K562 (cell line): ENCODE measurements around the gene CAMK2A.

Experiments used
- BHLHE40 ChIP-seq: IDR thresholded peaks from 2 replicates; pipeline ENCODE4 v1.6.1; 2011; ENCODE audit warnings: low read length, improper control_type of control experiment
- CBX1 ChIP-seq: sonication (generic); IDR thresholded peaks from 2 replicates; pipeline ENCODE4 v1.6.1; 2016; ENCODE audit warnings: antibody characterized with exemption, low read depth, mild to moderate bottlenecking
- EP300 ChIP-seq: IDR thresholded peaks from 2 replicates; pipeline ENCODE4 v1.6.1; 2012; ENCODE audit warnings: low read length, improper control_type of control experiment
- JUND ChIP-seq, 2 experiments: IDR thresholded peaks; 2 replicates in 1 of 2; 3 replicates in 1 of 2; pipeline ENCODE4 v1.6.1; 2011; ENCODE audit warnings: borderline replicate concordance in 2 of 2, low read depth in 2 of 2, low read length in 2 of 2, improper control_type of control experiment in 1 of 2, missing biosample characterization in 1 of 2, missing genetic modification characterization in 1 of 2, missing genetic modification reagents in 1 of 2
- SPI1 ChIP-seq: IDR thresholded peaks from 2 replicates; pipeline ENCODE4 v1.6.1; 2011; ENCODE audit warnings: low read depth, low read length, control low read depth, borderline replicate concordance
- USF1 ChIP-seq: sonication (generic); formaldehyde crosslinking; IDR thresholded peaks from 2 replicates; pipeline ENCODE4 v1.9.0; 2022; ENCODE audit warnings: mild to moderate bottlenecking, missing genetic modification reagents
- USF2 ChIP-seq: sonication (generic); formaldehyde crosslinking; IDR thresholded peaks from 2 replicates; pipeline ENCODE4 v1.5.0; 2020; ENCODE audit warnings: missing genetic modification reagents
- ZNF639 ChIP-seq, 2 experiments: fragments of 200-800 bp in 1 of 2; sonication (Bioruptor generic) in 1 of 2; sonication (generic) in 1 of 2; formaldehyde crosslinking in 1 of 2; IDR thresholded peaks in 1 of 2; conservative IDR thresholded peaks in 1 of 2; 2 replicates each; pipeline versions ENCODE4 v1.5.0 to v1.6.1; 2016 to 2020; ENCODE audit warnings: missing compliant biosample characterization in 1 of 2, missing genetic modification characterization in 1 of 2, missing genetic modification reagents in 1 of 2
- TF ChIP-seq, protein P1 (sequence below), 2 experiments: fragments of 450-650 bp in 1 of 2; sonication (generic) in 1 of 2; formaldehyde crosslinking in 1 of 2; IDR thresholded peaks; 2 replicates each; pipeline versions ENCODE4 v1.7.1 to v1.9.0; 2016 to 2022; ENCODE audit warnings: inconsistent platforms in 1 of 2, mild to moderate bottlenecking in 1 of 2, missing genetic modification reagents in 1 of 2
- TF ChIP-seq, protein P2 (sequence below): fragments of 450-650 bp; IDR thresholded peaks from 2 replicates; pipeline ENCODE4 v1.6.1; 2016; ENCODE audit warnings: missing biosample characterization, missing genetic modification characterization

GRCh38 chr5:150325426-150325825, 35.9 kb upstream of the CAMK2A start:
- TF ChIP-seq EP300 (no peak), ZNF639 (CRISPR knock-in tag; conservative IDR thresholded peaks at IDR 0.05 in 1 of 2, IDR thresholded peaks at IDR 0.05 in 1 of 2) (no peak), USF2 (CRISPR knock-in tag) (no peak), CBX1 (no peak), USF1 (no peak), JUND (IDR thresholded peaks at IDR 0.05; ENCODE audit: borderline replicate concordance, low read depth, low read length) (no peak), JUND (tag; IDR thresholded peaks at IDR 0.05; ENCODE audit: borderline replicate concordance, low read depth, low read length) (no peak), BHLHE40 (no peak), SPI1 (no peak)
- TF ChIP-seq, protein P1, sequence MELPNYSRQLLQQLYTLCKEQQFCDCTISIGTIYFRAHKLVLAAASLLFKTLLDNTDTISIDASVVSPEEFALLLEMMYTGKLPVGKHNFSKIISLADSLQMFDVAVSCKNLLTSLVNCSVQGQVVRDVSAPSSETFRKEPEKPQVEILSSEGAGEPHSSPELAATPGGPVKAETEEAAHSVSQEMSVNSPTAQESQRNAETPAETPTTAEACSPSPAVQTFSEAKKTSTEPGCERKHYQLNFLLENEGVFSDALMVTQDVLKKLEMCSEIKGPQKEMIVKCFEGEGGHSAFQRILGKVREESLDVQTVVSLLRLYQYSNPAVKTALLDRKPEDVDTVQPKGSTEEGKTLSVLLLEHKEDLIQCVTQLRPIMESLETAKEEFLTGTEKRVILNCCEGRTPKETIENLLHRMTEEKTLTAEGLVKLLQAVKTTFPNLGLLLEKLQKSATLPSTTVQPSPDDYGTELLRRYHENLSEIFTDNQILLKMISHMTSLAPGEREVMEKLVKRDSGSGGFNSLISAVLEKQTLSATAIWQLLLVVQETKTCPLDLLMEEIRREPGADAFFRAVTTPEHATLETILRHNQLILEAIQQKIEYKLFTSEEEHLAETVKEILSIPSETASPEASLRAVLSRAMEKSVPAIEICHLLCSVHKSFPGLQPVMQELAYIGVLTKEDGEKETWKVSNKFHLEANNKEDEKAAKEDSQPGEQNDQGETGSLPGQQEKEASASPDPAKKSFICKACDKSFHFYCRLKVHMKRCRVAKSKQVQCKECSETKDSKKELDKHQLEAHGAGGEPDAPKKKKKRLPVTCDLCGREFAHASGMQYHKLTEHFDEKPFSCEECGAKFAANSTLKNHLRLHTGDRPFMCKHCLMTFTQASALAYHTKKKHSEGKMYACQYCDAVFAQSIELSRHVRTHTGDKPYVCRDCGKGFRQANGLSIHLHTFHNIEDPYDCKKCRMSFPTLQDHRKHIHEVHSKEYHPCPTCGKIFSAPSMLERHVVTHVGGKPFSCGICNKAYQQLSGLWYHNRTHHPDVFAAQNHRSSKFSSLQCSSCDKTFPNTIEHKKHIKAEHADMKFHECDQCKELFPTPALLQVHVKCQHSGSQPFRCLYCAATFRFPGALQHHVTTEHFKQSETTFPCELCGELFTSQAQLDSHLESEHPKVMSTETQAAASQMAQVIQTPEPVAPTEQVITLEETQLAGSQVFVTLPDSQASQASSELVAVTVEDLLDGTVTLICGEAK (IDR thresholded peaks at IDR 0.05): no peak
- TF ChIP-seq, protein P1 (CRISPR knock-in tag; IDR thresholded peaks at IDR 0.05): no peak
- TF ChIP-seq, protein P2, sequence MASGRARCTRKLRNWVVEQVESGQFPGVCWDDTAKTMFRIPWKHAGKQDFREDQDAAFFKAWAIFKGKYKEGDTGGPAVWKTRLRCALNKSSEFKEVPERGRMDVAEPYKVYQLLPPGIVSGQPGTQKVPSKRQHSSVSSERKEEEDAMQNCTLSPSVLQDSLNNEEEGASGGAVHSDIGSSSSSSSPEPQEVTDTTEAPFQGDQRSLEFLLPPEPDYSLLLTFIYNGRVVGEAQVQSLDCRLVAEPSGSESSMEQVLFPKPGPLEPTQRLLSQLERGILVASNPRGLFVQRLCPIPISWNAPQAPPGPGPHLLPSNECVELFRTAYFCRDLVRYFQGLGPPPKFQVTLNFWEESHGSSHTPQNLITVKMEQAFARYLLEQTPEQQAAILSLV: no peak
